Measurements from ENCODE around the gene LARGE2.

DNA sequence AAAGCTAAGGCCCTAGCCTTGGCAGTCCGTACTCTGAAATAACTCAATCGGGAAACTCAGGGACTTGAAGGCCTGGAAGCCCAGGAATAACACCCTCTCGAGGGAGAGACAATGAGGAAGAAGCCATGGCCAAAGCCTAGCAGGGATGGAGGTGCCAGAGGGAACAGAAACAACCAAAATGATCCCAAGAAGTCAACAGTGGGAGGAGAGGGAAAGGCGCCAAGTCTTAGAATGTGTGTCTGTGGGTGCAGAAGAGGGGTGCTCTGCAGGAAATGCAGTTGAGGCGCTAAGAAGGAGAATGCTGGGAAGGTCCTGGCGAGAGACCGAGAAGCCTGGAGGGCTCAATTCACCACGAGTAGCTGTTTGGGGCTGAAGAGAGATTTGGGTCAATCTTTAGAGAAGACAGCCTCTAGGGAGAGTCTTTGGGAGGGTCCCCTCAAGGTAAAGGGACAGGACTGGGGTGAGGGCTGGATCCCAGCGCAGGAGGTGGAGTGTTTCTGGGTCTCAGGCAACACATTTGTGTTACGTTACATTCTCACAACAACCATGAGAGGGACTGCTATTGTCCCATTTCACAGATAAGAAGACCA lies 37.8 kb upstream of the LARGE2 start:
- TF ChIP-seq EZH2 (IDR thresholded peaks at IDR 0.05; ENCODE audit: insufficient read depth, poor library complexity, severe bottlenecking) (no peak), EZH2phosphoT487 (IDR thresholded peaks at IDR 0.05; ENCODE audit: insufficient read depth, low read depth) (no peak)

Measured in GM23248 (cell line).